Naive thymus-derived CD4-positive, alpha-beta T cell (primary cell): ENCODE measurements around the gene PIK3C3. TPM values are rescaled to one million over a fixed set of nuclear protein-coding genes. Genes with fewer than 3 reads are reported as not detected.

ENCODE experiments used
- ATAC-seq: fragments of 150-1000 bp; cut with Tn5 transposase; 2 replicates; pipeline ENCODE4 v1.10.0; 2021; ENCODE audit warnings: mild to moderate bottlenecking, moderate library complexity
- CTCF ChIA-PET: fragments of 350-600 bp; sonication (Branson Sonifier 250); formaldehyde crosslinking; loops from one replicate; lab custom pipeline; 2021; ENCODE audit warnings: antibody characterized with exemption; lab: Charles Lee
- POLR2A ChIA-PET: fragments of 350-600 bp; sonication (Branson Sonifier 250); formaldehyde crosslinking; loops from one replicate; lab custom pipeline; 2021; ENCODE audit warnings: antibody characterized with exemption, inconsistent platforms; lab: Charles Lee
- DNase-seq, 9 donors: peaks; one replicate each; pipeline versions ENCODE4 v3.0.0 to v3.0.0-alpha.2; 2020 to 2022; ENCODE audit warnings: mixed read lengths in 1 of 9
- H3K27ac ChIP-seq: one replicate; pipeline ENCODE4 v1.7.0; 2013; ENCODE audit warnings: mild to moderate bottlenecking, low read depth, low read length, moderate library complexity
- H3K27me3 ChIP-seq, 2 donors: one replicate each; pipeline ENCODE4 v1.7.0; 2013; ENCODE audit warnings: low read length in 2 of 2, mild to moderate bottlenecking in 2 of 2, moderate library complexity in 2 of 2; ENCODE audit not compliant: control insufficient read depth in 2 of 2, insufficient read depth in 2 of 2
- H3K36me3 ChIP-seq, 3 experiments: 1 replicate in 2 of 3; 2 replicates in 1 of 3; pipeline ENCODE4 v1.7.0; 2013; ENCODE audit warnings: low read length in 3 of 3, mild to moderate bottlenecking in 3 of 3, moderate library complexity in 1 of 3; ENCODE audit not compliant: insufficient read depth in 3 of 3, control insufficient read depth in 2 of 3
- H3K4me1 ChIP-seq, 2 donors: one replicate each; pipeline ENCODE4 v1.7.0; 2013; ENCODE audit warnings: low read length in 2 of 2, mild to moderate bottlenecking in 2 of 2, moderate library complexity in 1 of 2; ENCODE audit not compliant: control insufficient read depth in 2 of 2, insufficient read depth in 2 of 2
- H3K4me3 ChIP-seq: 2 replicates; pipeline ENCODE4 v1.7.0; 2013; ENCODE audit warnings: mild to moderate bottlenecking, low read length
- H3K9me3 ChIP-seq, 3 experiments: 1 replicate in 2 of 3; 2 replicates in 1 of 3; pipeline ENCODE4 v1.7.0; 2013; ENCODE audit warnings: low read length in 3 of 3; ENCODE audit not compliant: control insufficient read depth in 2 of 3
- H3K27ac Mint-ChIP-seq, 9 donors: one replicate each; pipeline ENCODE4 v1.8.0; 2020 to 2022; ENCODE audit warnings: mixed read lengths in 9 of 9, mild to moderate bottlenecking in 8 of 9, moderate library complexity in 5 of 9, inconsistent platforms in 2 of 9
- H3K27me3 Mint-ChIP-seq, 5 donors: one replicate each; pipeline ENCODE4 v1.8.0; 2021 to 2022; ENCODE audit warnings: mixed read lengths in 5 of 5, mild to moderate bottlenecking in 1 of 5
- H3K36me3 Mint-ChIP-seq, 5 donors: one replicate each; pipeline ENCODE4 v1.8.0; 2020 to 2022; ENCODE audit warnings: mixed read lengths in 5 of 5, mild to moderate bottlenecking in 3 of 5, inconsistent platforms in 1 of 5
- H3K4me1 Mint-ChIP-seq, 7 donors: one replicate each; pipeline ENCODE4 v1.8.0; 2020 to 2022; ENCODE audit warnings: mixed read lengths in 7 of 7, mild to moderate bottlenecking in 3 of 7, inconsistent platforms in 1 of 7
- H3K4me3 Mint-ChIP-seq, 10 donors: one replicate each; pipeline ENCODE4 v1.8.0; 2020 to 2022; ENCODE audit warnings: mild to moderate bottlenecking in 10 of 10, mixed read lengths in 10 of 10, moderate library complexity in 6 of 10, inconsistent platforms in 2 of 10
- H3K9me3 Mint-ChIP-seq, 11 donors: one replicate each; pipeline ENCODE4 v1.8.0; 2020 to 2022; ENCODE audit warnings: mixed read lengths in 11 of 11, mild to moderate bottlenecking in 4 of 11, inconsistent platforms in 1 of 11, moderate library complexity in 1 of 11
- intact Hi-C, 2 donors: fragments of 100-400 bp; cut with micrococcal nuclease; formaldehyde crosslinking; loops; one replicate each; pipeline ENCODE4 v1.15.1; 2023
- polyA plus RNA-seq, 2 donors: library from polyadenylated mRNA; unstranded; fragments of 300-500 nt; fragmentation: Illumina TruSeq; gene quantifications; one replicate each; pipeline ENCODE4 v1.2.3, GENCODE V29; 2021
- total RNA-seq, 6 experiments: library from RNA in 5 of 6; stranded (reverse) in 5 of 6; gene quantifications; 1 replicate in 5 of 6; 2 replicates in 1 of 6; pipeline ENCODE4 v1.2.3 and lab custom pipeline; 2021 to 2026

PIK3C3 gene
- total and polyA plus RNA-seq, 7 experiments from 2014 or later = 30.6 to 76.9 (median 58.6) TPM

DNA sequence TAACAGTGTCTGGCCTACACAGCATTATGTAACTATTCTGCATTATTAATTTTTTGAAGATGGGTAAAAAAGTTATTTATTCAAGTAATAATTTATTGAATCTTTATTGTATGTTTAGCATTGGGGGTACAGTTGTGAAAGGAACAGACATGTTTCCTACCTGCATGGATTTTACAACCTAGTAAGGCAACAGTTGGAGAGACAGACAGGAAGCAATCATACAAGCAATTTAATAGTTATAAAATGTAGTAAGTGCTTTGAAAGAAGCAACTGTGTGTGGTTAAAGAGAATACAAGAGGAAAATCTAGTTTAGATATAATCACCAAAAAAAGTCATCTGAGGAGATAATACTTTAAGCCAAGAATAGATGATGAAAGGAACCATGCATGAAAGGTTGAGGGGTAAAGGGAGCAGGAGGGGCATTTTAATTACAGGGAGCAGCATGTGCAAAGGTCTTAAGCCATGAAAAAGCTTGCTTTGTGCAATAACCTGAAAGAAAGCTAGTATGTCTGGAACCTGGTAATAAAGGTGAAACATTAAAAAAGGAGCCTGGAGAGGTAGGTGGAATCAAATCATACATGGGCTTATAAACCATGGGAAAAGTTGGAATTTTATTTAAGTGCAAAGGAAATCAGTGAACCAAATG lies 140.8 kb downstream of the PIK3C3 start:
- no peaks in the 10 kb centered on the region for H3K27me3 ChIP-seq
- H3K27ac ChIP-seq = no peak overlapping the region
- Mint-ChIP-seq H3K4me3 (no peak overlapping the region), H3K4me1 (peaks cover 0 to 1% (median 0%) of the 10 kb centered on the region in 7 donors), H3K27me3 (peaks cover 0 to 5% (median 0%) of the 10 kb centered on the region in 5 donors), H3K9me3 (peaks cover 0 to 3% (median 0%) of the 10 kb centered on the region in 11 donors), H3K36me3 (peaks cover 0 to 21% (median 0%) of the 10 kb centered on the region in 5 donors), H3K27ac (no peak overlapping the region)
- ATAC-seq = no peak
- no peaks in the 10 kb centered on the region for H3K36me3 ChIP-seq
- no peaks in the 10 kb centered on the region for H3K4me1 ChIP-seq
- no peaks in the 10 kb centered on the region for H3K9me3 ChIP-seq
- ChIA-PET CTCF (no interaction called here), POLR2A (no interaction called here)
- no peak for DNase-seq
- no peak overlapping the region for H3K4me3 ChIP-seq
- intact Hi-C loops = no loop called here

DNA sequence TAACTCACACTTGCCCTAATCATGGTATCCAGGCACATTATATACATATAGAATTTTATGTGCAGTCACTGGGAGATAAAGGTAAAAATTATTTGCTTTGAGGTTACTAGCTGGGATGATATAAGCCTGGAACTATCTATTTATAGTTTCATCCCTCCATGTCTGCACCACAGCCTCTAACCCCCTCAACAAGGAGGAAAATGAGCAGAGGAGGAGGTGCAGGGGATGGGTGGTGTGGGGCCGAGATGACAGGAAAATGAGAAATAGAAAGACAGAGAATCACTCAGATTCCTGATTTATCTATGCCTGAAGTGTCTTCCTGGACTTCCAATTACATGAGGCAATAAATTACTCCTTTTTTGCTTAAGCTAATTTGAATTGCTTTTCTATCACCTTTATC lies 145.2 kb downstream of the PIK3C3 start:
- ChIA-PET POLR2A (no interaction called here), CTCF (no interaction called here)
- Histone ChIP-seq H3K27me3 (no peaks in the 10 kb centered on the region), H3K4me1 (no peaks in the 10 kb centered on the region), H3K9me3 (no peaks in the 10 kb centered on the region), H3K27ac (no peak overlapping the region), H3K4me3 (no peak overlapping the region), H3K36me3 (no peaks in the 10 kb centered on the region)
- intact Hi-C loops = no loop called here
- H3K27ac Mint-ChIP-seq = no peak overlapping the region
- peaks cover 0 to 5% (median 0%) of the 10 kb centered on the region in 7 donors for H3K4me1 Mint-ChIP-seq
- H3K4me3 Mint-ChIP-seq = no peak overlapping the region
- DNase-seq (no peak), ATAC-seq (no peak)
- peaks cover 0 to 7% (median 0%) of the 10 kb centered on the region in 11 donors for H3K9me3 Mint-ChIP-seq
- H3K36me3 Mint-ChIP-seq = peaks cover 0 to 5% (median 0%) of the 10 kb centered on the region in 5 donors
- H3K27me3 Mint-ChIP-seq = peaks cover 0 to 5% (median 0%) of the 10 kb centered on the region in 5 donors

- peaks cover 0 to 5% (median 0%) of the 10 kb centered on the region in 5 donors for H3K27me3 Mint-ChIP-seq
- H3K4me3 ChIP-seq = no peak overlapping the region
- H3K4me3 Mint-ChIP-seq = no peak overlapping the region
- DNase-seq (no peak), ATAC-seq (no peak)
- H3K9me3 Mint-ChIP-seq = peaks cover 0 to 7% (median 0%) of the 10 kb centered on the region in 11 donors
- no peaks in the 10 kb centered on the region for H3K4me1 ChIP-seq
- H3K27ac ChIP-seq = no peak overlapping the region
- intact Hi-C loops = no loop called here
- H3K27me3 ChIP-seq = no peaks in the 10 kb centered on the region
- no peaks in the 10 kb centered on the region for H3K36me3 ChIP-seq
- H3K4me1 Mint-ChIP-seq = peaks cover 0 to 5% (median 0%) of the 10 kb centered on the region in 7 donors
- no peaks in the 10 kb centered on the region for H3K9me3 ChIP-seq
- ChIA-PET POLR2A (no interaction called here), CTCF (interaction anchor here (1.9 kb wide), 1 partner anchor 13 kb away, joined by 8 read pairs; no protein-coding TSS in a partner anchor)
- peaks cover 0 to 5% (median 0%) of the 10 kb centered on the region in 5 donors for H3K36me3 Mint-ChIP-seq
- H3K27ac Mint-ChIP-seq = no peak overlapping the region
Observed at GRCh38 chr18:42100911-42101310, 145.9 kb downstream of the PIK3C3 start.

DNA sequence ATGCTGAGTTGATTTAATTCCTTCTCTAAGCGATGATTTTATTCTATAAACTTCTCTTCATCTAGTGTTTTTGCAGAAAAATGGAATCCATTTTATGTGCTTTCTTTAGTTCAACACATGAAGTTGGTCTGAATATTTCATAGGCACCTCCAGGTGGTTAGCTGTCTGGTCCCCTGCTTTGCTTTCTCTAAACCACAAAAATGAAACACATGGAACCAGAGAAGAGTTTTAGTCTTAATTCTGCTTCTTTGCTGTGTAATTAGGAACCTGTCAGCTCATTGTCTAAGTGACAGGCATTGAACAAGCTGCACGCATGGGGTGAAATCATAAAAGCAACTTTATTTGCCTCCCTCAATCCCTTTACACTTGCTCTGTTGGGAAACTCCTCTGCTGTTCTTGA lies 150.4 kb downstream of the PIK3C3 start:
- POLR2A ChIA-PET = no interaction called here

GRCh38 chr18:42106784-42107183 lies 151.8 kb downstream of the PIK3C3 start:
- intact Hi-C loops = no loop called here
- no peak overlapping the region for H3K27ac ChIP-seq
- H3K4me3 ChIP-seq = no peak overlapping the region
- no peaks in the 10 kb centered on the region for H3K36me3 Mint-ChIP-seq
- no peaks in the 10 kb centered on the region for H3K9me3 ChIP-seq
- no peaks in the 10 kb centered on the region for H3K27me3 Mint-ChIP-seq
- H3K4me3 Mint-ChIP-seq = no peak overlapping the region
- H3K4me1 ChIP-seq = no peaks in the 10 kb centered on the region
- H3K4me1 Mint-ChIP-seq = no peaks in the 10 kb centered on the region
- no peaks in the 10 kb centered on the region for H3K27me3 ChIP-seq
- no peaks in the 10 kb centered on the region for H3K36me3 ChIP-seq
- DNase-seq (no peak), ATAC-seq (no peak)
- ChIA-PET POLR2A (no interaction called here), CTCF (no interaction called here)
- H3K9me3 Mint-ChIP-seq = peaks cover 0 to 4% (median 0%) of the 10 kb centered on the region in 11 donors
- no peak overlapping the region for H3K27ac Mint-ChIP-seq

More for the DNA sequence above, 150.4 kb downstream of the PIK3C3 start:
- intact Hi-C loops = no loop called here
- H3K4me1 Mint-ChIP-seq = peaks cover 0 to 5% (median 0%) of the 10 kb centered on the region in 7 donors
- no peaks in the 10 kb centered on the region for H3K27me3 ChIP-seq
- H3K9me3 ChIP-seq = no peaks in the 10 kb centered on the region
- no peak overlapping the region for H3K4me3 ChIP-seq
- H3K27me3 Mint-ChIP-seq = no peaks in the 10 kb centered on the region
- no peaks in the 10 kb centered on the region for H3K36me3 ChIP-seq
- H3K36me3 Mint-ChIP-seq = no peaks in the 10 kb centered on the region
- no peak overlapping the region for H3K4me3 Mint-ChIP-seq
- CTCF ChIA-PET = no interaction called here
- no peak for ATAC-seq
- H3K27ac Mint-ChIP-seq = no peak overlapping the region
- H3K9me3 Mint-ChIP-seq = peaks cover 0 to 7% (median 0%) of the 10 kb centered on the region in 11 donors
- H3K4me1 ChIP-seq = no peaks in the 10 kb centered on the region
- H3K27ac ChIP-seq = no peak overlapping the region
- DNase-seq = no peak

DNA sequence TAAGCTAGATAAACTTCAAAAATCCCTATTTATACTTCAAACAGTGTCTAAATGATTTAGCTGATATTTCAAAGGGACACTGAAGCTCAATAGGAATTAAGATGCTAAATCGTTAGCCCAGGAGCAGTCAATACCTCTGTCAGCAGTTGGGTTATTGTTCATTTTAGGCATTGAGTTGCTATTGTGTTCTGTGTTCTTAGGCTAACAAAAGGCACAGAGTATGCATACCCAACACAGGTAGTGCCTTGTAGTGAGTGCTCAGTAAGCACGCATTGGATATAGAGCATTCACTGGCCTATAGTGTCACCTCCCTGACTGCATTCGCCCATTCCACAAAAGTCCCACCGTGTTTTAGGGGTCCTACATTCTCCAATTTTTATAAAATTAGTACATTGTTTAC lies 152.3 kb downstream of the PIK3C3 start:
- ChIA-PET POLR2A (no interaction called here), CTCF (no interaction called here)
- Histone ChIP-seq H3K4me3 (no peak overlapping the region), H3K27me3 (no peaks in the 10 kb centered on the region), H3K27ac (no peak overlapping the region), H3K9me3 (no peaks in the 10 kb centered on the region), H3K4me1 (no peaks in the 10 kb centered on the region), H3K36me3 (no peaks in the 10 kb centered on the region)
- Mint-ChIP-seq H3K36me3 (no peaks in the 10 kb centered on the region), H3K27me3 (no peaks in the 10 kb centered on the region), H3K4me1 (no peaks in the 10 kb centered on the region), H3K27ac (no peak overlapping the region), H3K9me3 (peaks cover 0 to 4% (median 0%) of the 10 kb centered on the region in 11 donors), H3K4me3 (no peak overlapping the region)
- ATAC-seq (no peak), DNase-seq (no peak)
- intact Hi-C loops = no loop called here
